HepG2 (cell line): ENCODE data around the gene HES6. TPM values are rescaled to one million over a fixed set of nuclear protein-coding genes. Genes with fewer than 3 reads are reported as not detected.

ENCODE experiments used
- AHR ChIP-seq: IDR thresholded peaks from 2 replicates; pipeline ENCODE4 v1.6.1; 2018; ENCODE audit warnings: missing genetic modification reagents, missing compliant biosample characterization
- ARNTL ChIP-seq: sonication (generic); formaldehyde crosslinking; IDR thresholded peaks from 2 replicates; pipeline ENCODE4 v1.4.0; 2020; ENCODE audit warnings: mild to moderate bottlenecking, missing genetic modification reagents
- CCDC6 ChIP-seq: sonication (generic); formaldehyde crosslinking; IDR thresholded peaks from 2 replicates; pipeline ENCODE4 v1.8.1; 2022; ENCODE audit warnings: mild to moderate bottlenecking, missing genetic modification reagents, moderate library complexity
- CEBPG ChIP-seq: IDR thresholded peaks from 2 replicates; pipeline ENCODE4 v1.6.1; 2016
- CENPT ChIP-seq: sonication (generic); formaldehyde crosslinking; IDR thresholded peaks from 2 replicates; pipeline ENCODE4 v1.8.0; 2022; ENCODE audit warnings: low read depth, mild to moderate bottlenecking, moderate library complexity, missing genetic modification reagents
- DNMT3B ChIP-seq: conservative IDR thresholded peaks from 2 replicates; pipeline ENCODE4 v1.6.1; 2016; ENCODE audit warnings: missing biosample characterization, control low read depth
- FOXC1 ChIP-seq: sonication (generic); formaldehyde crosslinking; IDR thresholded peaks from 2 replicates; pipeline ENCODE4 v1.8.0; 2022; ENCODE audit warnings: mild to moderate bottlenecking, missing genetic modification reagents, borderline replicate concordance
- HOXA5 ChIP-seq: sonication (generic); formaldehyde crosslinking; IDR thresholded peaks from 2 replicates; pipeline ENCODE4 v1.4.0; 2020; ENCODE audit warnings: missing genetic modification reagents
- MED8 ChIP-seq: sonication (generic); formaldehyde crosslinking; IDR thresholded peaks from 2 replicates; pipeline ENCODE4 v1.8.1; 2023; ENCODE audit warnings: mild to moderate bottlenecking, missing genetic modification reagents; ENCODE audit not compliant: insufficient replicate concordance
- MEIS1 ChIP-seq: sonication (generic); formaldehyde crosslinking; IDR thresholded peaks from 2 replicates; pipeline ENCODE4 v1.9.0; 2021; ENCODE audit warnings: mild to moderate bottlenecking, missing genetic modification reagents, moderate library complexity, borderline replicate concordance
- MLLT10 ChIP-seq: sonication (generic); formaldehyde crosslinking; IDR thresholded peaks from 2 replicates; pipeline ENCODE4 v1.4.0; 2020; ENCODE audit warnings: missing genetic modification reagents
- MTF2 ChIP-seq: sonication (generic); formaldehyde crosslinking; IDR thresholded peaks from 2 replicates; pipeline ENCODE4 v1.5.0; 2020; ENCODE audit warnings: missing genetic modification reagents, borderline replicate concordance
- SMC3 ChIP-seq: IDR thresholded peaks from 2 replicates; pipeline ENCODE4 v1.6.1; 2011; ENCODE audit warnings: low read length, improper control_type of control experiment
- SP140L ChIP-seq: sonication (generic); formaldehyde crosslinking; IDR thresholded peaks from 2 replicates; pipeline ENCODE4 v1.4.0; 2020; ENCODE audit warnings: missing genetic modification reagents, borderline replicate concordance
- XBP1 ChIP-seq: sonication (generic); formaldehyde crosslinking; IDR thresholded peaks from 2 replicates; pipeline ENCODE4 v1.5.0; 2020; ENCODE audit warnings: missing genetic modification reagents
- XRCC5 ChIP-seq: fragments of 200-400 bp; formaldehyde crosslinking; optimal IDR thresholded peaks from 2 replicates; pipeline ENCODE3; 2017; ENCODE audit warnings: mild to moderate bottlenecking, low read length
- ZNF17 ChIP-seq: sonication (generic); formaldehyde crosslinking; IDR thresholded peaks from 2 replicates; pipeline ENCODE4 v1.5.0; 2020; ENCODE audit warnings: mild to moderate bottlenecking, missing genetic modification reagents
- ZNF24 ChIP-seq: fragments of 450-650 bp; IDR thresholded peaks from 2 replicates; pipeline ENCODE4 v1.6.1; 2017; ENCODE audit warnings: antibody characterized with exemption, mild to moderate bottlenecking
- polyA plus RNA-seq, 8 experiments: library from polyadenylated mRNA; depleted of rRNA in 3 of 8; stranded (reverse) in 7 of 8; unstranded in 1 of 8; fragments of >200 nt; fragmentation: Illumina TruSeq in 4 of 8; extraction: Trizol in 4 of 8; gene quantifications; 2 replicates each; pipeline versions ENCODE4 v1.2.1 to v1.2.3, GENCODE V29; 2011 to 2016; ENCODE audit warnings: low read depth in 4 of 8, missing spikeins in 1 of 8, mixed read lengths in 1 of 8; ENCODE audit not compliant: insufficient read depth in 1 of 8
- total RNA-seq, 5 experiments: library from RNA; depleted of rRNA; stranded (reverse); fragments of >200 nt; fragmentation: Illumina TruSeq; extraction: Trizol; gene quantifications; 2 replicates each; pipeline ENCODE4 v1.2.3, GENCODE V29; 2016; ENCODE audit warnings: low read depth in 1 of 5
- TF ChIP-seq, protein P1 (sequence below): sonication (generic); formaldehyde crosslinking; IDR thresholded peaks from 2 replicates; pipeline ENCODE4 v1.8.1; 2023; ENCODE audit warnings: mild to moderate bottlenecking, moderate library complexity, missing genetic modification reagents
- TF ChIP-seq, protein P2 (sequence below): sonication (generic); formaldehyde crosslinking; IDR thresholded peaks from 2 replicates; pipeline ENCODE4 v1.4.0; 2020; ENCODE audit warnings: missing genetic modification reagents, mild to moderate bottlenecking, borderline replicate concordance
- TF ChIP-seq, protein P3 (sequence below): sonication (generic); formaldehyde crosslinking; IDR thresholded peaks from 2 replicates; pipeline ENCODE4 v1.5.0; 2020; ENCODE audit warnings: missing genetic modification reagents, mild to moderate bottlenecking, borderline replicate concordance
- TF ChIP-seq, protein P4 (sequence below): sonication (generic); formaldehyde crosslinking; IDR thresholded peaks from 2 replicates; pipeline ENCODE4 v1.4.0; 2020; ENCODE audit warnings: missing genetic modification reagents
- TF ChIP-seq, protein P5 (sequence below): sonication (generic); formaldehyde crosslinking; IDR thresholded peaks from 2 replicates; pipeline ENCODE4 v1.5.1; 2020; ENCODE audit warnings: mild to moderate bottlenecking, missing genetic modification reagents, moderate library complexity

Gene HES6
- total and polyA plus RNA-seq, 2 of the 13 experiments (the other 11 are each of a cell fraction or from before 2014, with no cell fraction given), result 19.5 to 82.8 TPM

DNA sequence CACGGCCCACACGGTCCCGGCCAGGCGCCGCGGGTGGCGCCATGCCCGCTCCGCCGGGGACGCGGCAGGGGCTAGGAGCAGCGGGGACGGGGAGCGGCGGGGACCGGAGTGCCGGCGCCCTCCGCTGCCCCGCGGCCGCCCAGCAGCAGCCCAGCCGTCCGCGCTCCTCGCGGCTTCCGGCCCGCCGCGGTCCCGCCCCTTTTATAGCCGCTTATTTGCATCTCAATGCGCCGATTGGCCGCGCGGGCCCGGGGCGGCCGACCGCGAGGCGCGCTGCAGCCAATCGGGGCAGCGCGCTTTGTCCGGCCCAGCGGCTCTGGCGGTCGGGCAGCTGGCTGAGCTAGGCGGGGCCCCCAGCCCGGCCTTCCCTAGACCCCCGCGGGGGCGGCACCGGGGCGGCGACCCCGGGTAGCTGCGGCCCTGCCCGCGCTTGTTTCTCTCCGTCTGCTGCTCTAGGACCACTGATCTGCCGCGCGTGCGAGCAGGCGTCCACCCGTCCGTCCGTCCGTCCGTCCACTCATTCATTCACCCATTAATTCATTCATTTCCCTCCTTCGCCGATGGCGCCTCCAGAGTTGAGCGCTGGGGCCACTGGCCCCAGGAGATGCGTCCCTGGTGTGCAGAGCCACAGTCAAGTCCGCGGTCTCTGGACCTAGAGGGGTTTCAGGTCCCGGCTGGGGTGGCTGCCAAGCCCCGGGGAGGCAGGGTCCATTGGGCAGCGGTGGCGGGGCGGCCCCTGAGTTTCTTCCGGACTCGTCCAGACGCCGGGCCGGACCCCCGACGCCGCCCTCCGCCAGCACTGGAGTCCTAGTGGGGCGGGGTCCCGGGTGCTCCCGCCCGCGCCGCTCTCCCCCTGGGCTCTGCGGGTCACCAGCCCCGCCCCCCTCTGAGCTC is at the start of gene HES6 (continued):
- no peak for TF ChIP-seq ZNF17 (CRISPR knock-in tag)
- peak; percentile 27; the same call in 1 of the 2 replicates for TF ChIP-seq CENPT (CRISPR knock-in tag)
- TF ChIP-seq XRCC5, result peak; percentile 30
- peak; percentile 95 for TF ChIP-seq ZNF24
- no peak for TF ChIP-seq MEIS1 (CRISPR knock-in tag)
- no peak; the same call in 1 of the 2 replicates for TF ChIP-seq HOXA5
- TF ChIP-seq MTF2 (CRISPR knock-in tag), result no peak
- TF ChIP-seq, protein P1, sequence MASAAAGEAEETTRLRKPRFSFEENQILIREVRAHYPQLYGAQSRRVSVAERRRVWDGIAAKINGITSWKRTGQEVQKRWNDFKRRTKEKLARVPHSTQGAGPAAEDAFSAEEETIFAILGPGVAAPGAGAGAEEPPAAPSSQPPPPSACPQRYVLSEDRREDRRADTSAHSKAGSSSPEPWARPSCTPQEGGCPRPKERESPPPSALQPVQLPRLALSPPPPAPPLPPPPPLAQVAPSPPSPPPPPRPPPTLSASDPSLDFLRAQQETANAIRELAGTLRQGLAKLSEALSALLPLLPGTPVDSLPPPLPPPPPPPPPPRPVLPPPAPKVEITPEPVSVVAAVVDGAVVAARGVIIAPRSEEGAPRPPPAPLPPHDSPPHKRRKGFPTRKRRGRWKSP (CRISPR knock-in tag), result no peak
- TF ChIP-seq, protein P2, sequence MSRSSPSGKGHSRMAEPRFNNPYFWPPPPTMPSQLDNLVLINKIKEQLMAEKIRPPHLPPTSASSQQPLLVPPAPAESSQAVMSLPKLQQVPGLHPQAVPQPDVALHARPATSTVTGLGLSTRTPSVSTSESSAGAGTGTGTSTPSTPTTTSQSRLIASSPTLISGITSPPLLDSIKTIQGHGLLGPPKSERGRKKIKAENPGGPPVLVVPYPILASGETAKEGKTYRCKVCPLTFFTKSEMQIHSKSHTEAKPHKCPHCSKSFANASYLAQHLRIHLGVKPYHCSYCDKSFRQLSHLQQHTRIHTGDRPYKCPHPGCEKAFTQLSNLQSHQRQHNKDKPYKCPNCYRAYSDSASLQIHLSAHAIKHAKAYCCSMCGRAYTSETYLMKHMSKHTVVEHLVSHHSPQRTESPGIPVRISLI (CRISPR knock-in tag), result no peak; the same call in 1 of the 2 replicates
- TF ChIP-seq MLLT10 (CRISPR knock-in tag), result no peak
- TF ChIP-seq MED8 (CRISPR knock-in tag), result no peak
- TF ChIP-seq SMC3, result no peak
- no peak for TF ChIP-seq AHR (CRISPR knock-in tag)
- no peak for TF ChIP-seq DNMT3B
- no peak; the same call in 1 of the 2 replicates for TF ChIP-seq CCDC6 (CRISPR knock-in tag)
- TF ChIP-seq SP140L, result no peak
- no peak for TF ChIP-seq XBP1
- TF ChIP-seq, protein P3, sequence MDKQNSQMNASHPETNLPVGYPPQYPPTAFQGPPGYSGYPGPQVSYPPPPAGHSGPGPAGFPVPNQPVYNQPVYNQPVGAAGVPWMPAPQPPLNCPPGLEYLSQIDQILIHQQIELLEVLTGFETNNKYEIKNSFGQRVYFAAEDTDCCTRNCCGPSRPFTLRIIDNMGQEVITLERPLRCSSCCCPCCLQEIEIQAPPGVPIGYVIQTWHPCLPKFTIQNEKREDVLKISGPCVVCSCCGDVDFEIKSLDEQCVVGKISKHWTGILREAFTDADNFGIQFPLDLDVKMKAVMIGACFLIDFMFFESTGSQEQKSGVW (CRISPR knock-in tag), result no peak
- no peak for TF ChIP-seq ARNTL (CRISPR knock-in tag)
- TF ChIP-seq, protein P4, sequence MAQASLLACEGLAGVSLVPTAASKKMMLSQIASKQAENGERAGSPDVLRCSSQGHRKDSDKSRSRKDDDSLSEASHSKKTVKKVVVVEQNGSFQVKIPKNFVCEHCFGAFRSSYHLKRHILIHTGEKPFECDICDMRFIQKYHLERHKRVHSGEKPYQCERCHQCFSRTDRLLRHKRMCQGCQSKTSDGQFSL (CRISPR knock-in tag), result no peak
- TF ChIP-seq CEBPG, result no peak
- TF ChIP-seq FOXC1, result peak; percentile 72; the same call in 1 of the 2 replicates
- TF ChIP-seq, protein P5, sequence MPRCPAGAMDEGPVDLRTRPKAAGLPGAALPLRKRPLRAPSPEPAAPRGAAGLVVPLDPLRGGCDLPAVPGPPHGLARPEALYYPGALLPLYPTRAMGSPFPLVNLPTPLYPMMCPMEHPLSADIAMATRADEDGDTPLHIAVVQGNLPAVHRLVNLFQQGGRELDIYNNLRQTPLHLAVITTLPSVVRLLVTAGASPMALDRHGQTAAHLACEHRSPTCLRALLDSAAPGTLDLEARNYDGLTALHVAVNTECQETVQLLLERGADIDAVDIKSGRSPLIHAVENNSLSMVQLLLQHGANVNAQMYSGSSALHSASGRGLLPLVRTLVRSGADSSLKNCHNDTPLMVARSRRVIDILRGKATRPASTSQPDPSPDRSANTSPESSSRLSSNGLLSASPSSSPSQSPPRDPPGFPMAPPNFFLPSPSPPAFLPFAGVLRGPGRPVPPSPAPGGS (CRISPR knock-in tag), result no peak
